Measurements from ENCODE around the gene SESN3.

DNA sequence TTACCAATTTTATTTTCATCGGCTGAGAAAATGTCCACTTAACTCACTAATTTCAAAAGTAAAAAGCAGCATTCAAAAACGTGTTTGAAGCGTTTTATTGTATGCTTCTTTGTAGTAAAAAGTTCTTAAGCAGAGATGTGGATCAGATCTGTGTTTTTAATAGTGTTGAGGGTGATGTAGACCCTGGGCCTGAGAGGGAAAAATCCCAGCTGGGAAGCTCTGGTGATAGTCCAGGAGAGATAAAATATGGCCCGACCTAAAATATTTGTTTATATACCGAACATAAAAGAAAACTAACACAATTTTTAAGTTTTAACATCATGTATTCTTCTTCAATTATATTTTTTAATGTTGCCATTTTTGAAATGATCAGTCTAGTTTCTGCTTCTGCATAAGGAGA is 35.2 kb downstream of the SESN3 start:
- TF ChIP-seq, protein P1, sequence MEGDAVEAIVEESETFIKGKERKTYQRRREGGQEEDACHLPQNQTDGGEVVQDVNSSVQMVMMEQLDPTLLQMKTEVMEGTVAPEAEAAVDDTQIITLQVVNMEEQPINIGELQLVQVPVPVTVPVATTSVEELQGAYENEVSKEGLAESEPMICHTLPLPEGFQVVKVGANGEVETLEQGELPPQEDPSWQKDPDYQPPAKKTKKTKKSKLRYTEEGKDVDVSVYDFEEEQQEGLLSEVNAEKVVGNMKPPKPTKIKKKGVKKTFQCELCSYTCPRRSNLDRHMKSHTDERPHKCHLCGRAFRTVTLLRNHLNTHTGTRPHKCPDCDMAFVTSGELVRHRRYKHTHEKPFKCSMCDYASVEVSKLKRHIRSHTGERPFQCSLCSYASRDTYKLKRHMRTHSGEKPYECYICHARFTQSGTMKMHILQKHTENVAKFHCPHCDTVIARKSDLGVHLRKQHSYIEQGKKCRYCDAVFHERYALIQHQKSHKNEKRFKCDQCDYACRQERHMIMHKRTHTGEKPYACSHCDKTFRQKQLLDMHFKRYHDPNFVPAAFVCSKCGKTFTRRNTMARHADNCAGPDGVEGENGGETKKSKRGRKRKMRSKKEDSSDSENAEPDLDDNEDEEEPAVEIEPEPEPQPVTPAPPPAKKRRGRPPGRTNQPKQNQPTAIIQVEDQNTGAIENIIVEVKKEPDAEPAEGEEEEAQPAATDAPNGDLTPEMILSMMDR (IDR thresholded peaks at IDR 0.05; ENCODE audit: insufficient read depth, low read length): no peak
- TF ChIP-seq, protein P2, sequence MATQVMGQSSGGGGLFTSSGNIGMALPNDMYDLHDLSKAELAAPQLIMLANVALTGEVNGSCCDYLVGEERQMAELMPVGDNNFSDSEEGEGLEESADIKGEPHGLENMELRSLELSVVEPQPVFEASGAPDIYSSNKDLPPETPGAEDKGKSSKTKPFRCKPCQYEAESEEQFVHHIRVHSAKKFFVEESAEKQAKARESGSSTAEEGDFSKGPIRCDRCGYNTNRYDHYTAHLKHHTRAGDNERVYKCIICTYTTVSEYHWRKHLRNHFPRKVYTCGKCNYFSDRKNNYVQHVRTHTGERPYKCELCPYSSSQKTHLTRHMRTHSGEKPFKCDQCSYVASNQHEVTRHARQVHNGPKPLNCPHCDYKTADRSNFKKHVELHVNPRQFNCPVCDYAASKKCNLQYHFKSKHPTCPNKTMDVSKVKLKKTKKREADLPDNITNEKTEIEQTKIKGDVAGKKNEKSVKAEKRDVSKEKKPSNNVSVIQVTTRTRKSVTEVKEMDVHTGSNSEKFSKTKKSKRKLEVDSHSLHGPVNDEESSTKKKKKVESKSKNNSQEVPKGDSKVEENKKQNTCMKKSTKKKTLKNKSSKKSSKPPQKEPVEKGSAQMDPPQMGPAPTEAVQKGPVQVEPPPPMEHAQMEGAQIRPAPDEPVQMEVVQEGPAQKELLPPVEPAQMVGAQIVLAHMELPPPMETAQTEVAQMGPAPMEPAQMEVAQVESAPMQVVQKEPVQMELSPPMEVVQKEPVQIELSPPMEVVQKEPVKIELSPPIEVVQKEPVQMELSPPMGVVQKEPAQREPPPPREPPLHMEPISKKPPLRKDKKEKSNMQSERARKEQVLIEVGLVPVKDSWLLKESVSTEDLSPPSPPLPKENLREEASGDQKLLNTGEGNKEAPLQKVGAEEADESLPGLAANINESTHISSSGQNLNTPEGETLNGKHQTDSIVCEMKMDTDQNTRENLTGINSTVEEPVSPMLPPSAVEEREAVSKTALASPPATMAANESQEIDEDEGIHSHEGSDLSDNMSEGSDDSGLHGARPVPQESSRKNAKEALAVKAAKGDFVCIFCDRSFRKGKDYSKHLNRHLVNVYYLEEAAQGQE (IDR thresholded peaks at IDR 0.05; ENCODE audit: insufficient replicate concordance, low read depth): no peak
- no peak for TF ChIP-seq POLR2AphosphoS5 (IDR thresholded peaks at IDR 0.05; ENCODE audit: low read depth)

All from HL-60 (cell line).